Endothelial cell of umbilical vein (primary cell): ENCODE data around the gene PDIA5. TPM values are rescaled to one million over a fixed set of nuclear protein-coding genes. Genes with fewer than 3 reads are reported as not detected.
A peak's percentile ranks its signal among the peaks of the same experiment; 100 is the strongest.

ENCODE experiments used
- BruUV-seq: library from RNA; stranded (reverse); fragments of 400-500 nt; replicated peaks from 2 replicates; lab custom pipeline; 2021; lab: Mats Ljungman, UMichigan
- CTCF ChIA-PET: fragments of 300-600, 350-600 bp; sonication (Branson Sonifier 250); formaldehyde crosslinking; loops from one replicate; lab custom pipeline; 2021; ENCODE audit warnings: antibody characterized with exemption, inconsistent platforms; lab: Charles Lee
- POLR2A ChIA-PET: fragments of 300-600, 350-600 bp; sonication (Branson Sonifier 250); formaldehyde crosslinking; loops from one replicate; lab custom pipeline; 2021; ENCODE audit warnings: antibody characterized with exemption, inconsistent platforms; lab: Charles Lee
- DNase-seq: peaks from one replicate; pipeline ENCODE4 v3.0.0-alpha.2; 2011; ENCODE audit warnings: low read depth, low spot score
- FAIRE-seq: peaks from 2 replicates; lab custom pipeline; 2011; peaks lifted over from hg19 to GRCh38; lab: Jason Lieb, UNC
- H2AFZ ChIP-seq: 2 replicates; pipeline ENCODE4 v1.6.0; 2012; ENCODE audit warnings: low read depth, low read length, control low read depth, inconsistent platforms
- H3K27ac ChIP-seq: 2 replicates; pipeline ENCODE4 v1.5.1; 2011; ENCODE audit warnings: low read depth, mild to moderate bottlenecking, control low read depth, low read length, moderate library complexity; ENCODE audit not compliant: insufficient read depth
- H3K27me3 ChIP-seq, 2 experiments: 2 replicates each; pipeline versions ENCODE4 v1.6.0 to v1.6.1; 2011; ENCODE audit warnings: low read length in 2 of 2, mixed read lengths in 1 of 2; ENCODE audit not compliant: control insufficient read depth in 2 of 2, insufficient read depth in 2 of 2
- H3K36me3 ChIP-seq, 2 experiments: 2 replicates in 1 of 2; 3 replicates in 1 of 2; pipeline ENCODE4 v1.5.1; 2011; ENCODE audit warnings: low read length in 2 of 2, mild to moderate bottlenecking in 1 of 2, moderate library complexity in 1 of 2; ENCODE audit not compliant: control insufficient read depth in 2 of 2, insufficient read depth in 2 of 2; ENCODE audit errors: extremely low read depth in 1 of 2
- H3K4me1 ChIP-seq: 3 replicates; pipeline ENCODE4 v1.5.1; 2011; ENCODE audit warnings: mild to moderate bottlenecking, low read length; ENCODE audit not compliant: control insufficient read depth, insufficient read depth; ENCODE audit errors: extremely low read depth
- H3K4me2 ChIP-seq: 2 replicates; pipeline ENCODE4 v1.6.1; 2011; ENCODE audit warnings: low read length, control low read depth, mixed read lengths; ENCODE audit not compliant: insufficient read depth
- H3K4me3 ChIP-seq, 3 experiments: fragments of 200-600 bp in 1 of 3; sonication (generic), shearing (Covaris generic) in 1 of 3; replicated peaks in 1 of 3; 2 replicates each; pipeline ENCODE4 v1.5.1; 2011 to 2016; ENCODE audit warnings: control low read depth in 3 of 3, low read length in 3 of 3, mild to moderate bottlenecking in 2 of 3, inconsistent platforms in 1 of 3, low read depth in 1 of 3, moderate library complexity in 1 of 3; ENCODE audit not compliant: insufficient read depth in 1 of 3
- H3K79me2 ChIP-seq: 2 replicates; pipeline ENCODE4 v1.6.0; 2012; ENCODE audit warnings: low read length, inconsistent platforms; ENCODE audit not compliant: control insufficient read depth, insufficient read depth
- H3K9ac ChIP-seq: replicated peaks from 2 replicates; pipeline ENCODE3; 2011; ENCODE audit warnings: low read length, control low read depth; ENCODE audit not compliant: insufficient read depth; ENCODE audit errors: extremely low read depth
- H3K9me1 ChIP-seq: replicated peaks from 3 replicates; pipeline ENCODE4 v1.6.0; 2011; ENCODE audit warnings: mild to moderate bottlenecking, low read length; ENCODE audit not compliant: control insufficient read depth, insufficient read depth; ENCODE audit errors: extremely low read depth
- H3K9me3 ChIP-seq: replicated peaks from 2 replicates; pipeline ENCODE4 v1.5.1; 2012; ENCODE audit warnings: low read length, inconsistent platforms; ENCODE audit not compliant: control insufficient read depth, insufficient read depth
- H4K20me1 ChIP-seq: replicated peaks from 2 replicates; pipeline ENCODE3; 2011; ENCODE audit warnings: mild to moderate bottlenecking, low read length; ENCODE audit not compliant: control insufficient read depth, insufficient read depth; ENCODE audit errors: extremely low read depth
- CTCF ChIP-seq, 2 donors: IDR thresholded peaks; 1 replicate in 1 of 2; 2 replicates in 1 of 2; pipeline ENCODE4 v1.5.1; 2011; ENCODE audit warnings: low read length in 2 of 2, mild to moderate bottlenecking in 2 of 2, moderate library complexity in 2 of 2, control low read depth in 1 of 2, inconsistent platforms in 1 of 2, low read depth in 1 of 2; ENCODE audit not compliant: insufficient read depth in 1 of 2; ENCODE audit errors: extremely low read depth in 1 of 2
- GATA2 ChIP-seq: IDR thresholded peaks from 2 replicates; pipeline ENCODE4 v1.7.0; 2011; ENCODE audit warnings: low read depth, mild to moderate bottlenecking, moderate library complexity, mixed read lengths, low read length; ENCODE audit not compliant: insufficient read length, insufficient read depth
- JUN ChIP-seq: IDR thresholded peaks from 2 replicates; pipeline ENCODE4 v1.6.1; 2011; ENCODE audit warnings: borderline replicate concordance, low read depth; ENCODE audit not compliant: insufficient read length, insufficient read depth
- POLR2AphosphoS5 ChIP-seq: IDR thresholded peaks from 2 replicates; pipeline ENCODE4 v1.6.1; 2012; ENCODE audit warnings: low read depth, mild to moderate bottlenecking, control low read depth, low read length, moderate library complexity; ENCODE audit not compliant: insufficient read depth
- dilution Hi-C: fragments of 300-500 bp; cut with MboI; formaldehyde crosslinking; loops from one replicate; pipeline ENCODE4 v1.15.0; 2019; ENCODE audit warnings: low sequenced_read_pairs; ENCODE audit not compliant: extremely low pct_ligation_motif_present
- intact Hi-C: fragments of 100-400 bp; cut with micrococcal nuclease; formaldehyde crosslinking; loops from one replicate; pipeline ENCODE4 v1.10.0; 2022
- polyA plus RNA-seq, 4 experiments: library from polyadenylated mRNA; depleted of rRNA in 3 of 4; stranded (reverse) in 3 of 4; unstranded in 1 of 4; fragments of >200 nt; gene quantifications; 2 replicates each; pipeline versions ENCODE4 v1.2.1 to v1.2.3, GENCODE V29; 2011 to 2012; ENCODE audit warnings: missing spikeins in 1 of 4
- total RNA-seq: library from RNA; stranded (reverse); gene quantifications from 2 replicates; pipeline ENCODE4 v1.2.3, GENCODE V29; 2021

PDIA5 gene
- total and polyA plus RNA-seq, 2 donors (not counting 3 experiments of a cell fraction or from before 2014, with no cell fraction given): 55.7 to 85.6 TPM

DNA sequence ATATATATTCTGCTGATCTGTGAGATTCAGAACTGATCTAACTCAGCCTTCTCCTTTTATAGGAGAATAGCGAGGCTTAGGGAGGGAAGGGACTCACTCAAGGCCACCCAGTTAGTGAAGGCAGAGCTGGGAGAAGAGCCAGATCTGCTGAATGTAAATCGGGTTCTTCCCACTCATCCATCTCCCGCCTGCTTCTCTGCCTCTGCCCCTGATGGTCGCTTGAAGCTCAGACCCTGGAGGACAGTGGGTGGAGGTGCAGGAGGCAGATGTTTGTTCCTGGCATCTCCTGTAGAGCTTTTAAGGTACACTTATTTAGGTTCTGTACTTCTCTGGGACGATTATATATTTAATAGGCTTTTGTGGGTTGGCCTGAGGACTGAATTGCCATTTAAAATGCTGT lies 4.3 kb downstream of the PDIA5 start:
- no peaks in the 10 kb centered on the region for H3K36me3 ChIP-seq
- H3K4me3 ChIP-seq: no peak overlapping the region
- DNase-seq (no peak), FAIRE-seq (no peak)
- no peaks in the 10 kb centered on the region for H3K9me3 ChIP-seq
- TF ChIP-seq CTCF (IDR thresholded peaks at IDR 0.05; ENCODE audit: extremely low read depth in 1 of 2, insufficient read depth in 1 of 2, low read depth in 1 of 2, low read length in 2 of 2) (peak in 1 of 2 donors; percentile 4), GATA2 (no peak)
- no peak overlapping the region for H3K27ac ChIP-seq
- H3K4me2 ChIP-seq: no peak overlapping the region
- H3K9me1 ChIP-seq: no peaks in the 10 kb centered on the region
- H4K20me1 ChIP-seq: no peaks in the 10 kb centered on the region
- no peak overlapping the region for H2AFZ ChIP-seq
- BruUV-seq: no TSS peak
- ChIA-PET CTCF (interaction anchor here (0.6 to 2.1 kb wide), 7 partner anchors 9 to 220 kb away, joined by 3 to 7 read pairs (median 3); partner anchors contain the start of gene SEMA5B), POLR2A (no interaction called here)
- intact Hi-C loops (no loop called here), dilution Hi-C loops (no loop called here)
- H3K79me2 ChIP-seq: peaks cover 88% of the 10 kb centered on the region
- H3K4me1 ChIP-seq: peaks cover 19% of the 10 kb centered on the region
- H3K9ac ChIP-seq: no peak overlapping the region
- H3K27me3 ChIP-seq: no peaks in the 10 kb centered on the region

DNA sequence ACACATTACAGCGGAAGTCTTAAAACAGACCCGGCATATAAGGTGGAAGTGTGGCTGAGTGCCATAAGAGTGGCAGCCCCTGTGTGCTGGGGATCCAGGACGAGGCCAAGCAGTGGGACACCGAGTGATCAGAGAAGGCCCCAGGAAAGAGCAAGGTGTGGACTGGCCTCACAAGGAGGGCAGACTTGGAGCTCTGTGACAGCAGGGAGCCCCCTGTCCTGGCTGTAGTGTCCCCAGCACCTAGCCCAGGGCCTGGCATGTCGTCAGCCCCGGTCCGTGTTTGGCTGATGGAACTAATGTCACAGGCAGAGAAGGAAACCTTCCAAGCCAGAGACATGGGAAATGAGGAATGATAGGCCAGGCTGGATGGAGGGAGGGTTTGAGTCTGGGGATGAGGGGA lies 4.8 kb downstream of the PDIA5 start:
- Histone ChIP-seq H3K9ac (no peak overlapping the region), H3K36me3 (no peaks in the 10 kb centered on the region), H3K79me2 (peaks cover 93% of the 10 kb centered on the region), H3K27ac (no peak overlapping the region), H3K9me1 (no peaks in the 10 kb centered on the region), H3K4me3 (no peak overlapping the region), H3K4me2 (no peak overlapping the region), H3K9me3 (no peaks in the 10 kb centered on the region), H3K27me3 (no peaks in the 10 kb centered on the region), H4K20me1 (no peaks in the 10 kb centered on the region), H3K4me1 (peaks cover 21% of the 10 kb centered on the region), H2AFZ (no peak overlapping the region)
- intact Hi-C loops (no loop called here), dilution Hi-C loops (no loop called here)
- ChIA-PET POLR2A (no interaction called here), CTCF (interaction anchor here (1.2 to 2.1 kb wide), 4 partner anchors 9 to 44 kb away, joined by 3 to 7 read pairs (median 4); partner anchors contain the start of gene SEMA5B)
- no peak for FAIRE-seq
- no TSS peak for BruUV-seq
- TF ChIP-seq POLR2AphosphoS5 (no peak), GATA2 (no peak), JUN (no peak)
- DNase-seq: no peak
